ENCODE measurements around the gene NDUFB8.

DNA sequence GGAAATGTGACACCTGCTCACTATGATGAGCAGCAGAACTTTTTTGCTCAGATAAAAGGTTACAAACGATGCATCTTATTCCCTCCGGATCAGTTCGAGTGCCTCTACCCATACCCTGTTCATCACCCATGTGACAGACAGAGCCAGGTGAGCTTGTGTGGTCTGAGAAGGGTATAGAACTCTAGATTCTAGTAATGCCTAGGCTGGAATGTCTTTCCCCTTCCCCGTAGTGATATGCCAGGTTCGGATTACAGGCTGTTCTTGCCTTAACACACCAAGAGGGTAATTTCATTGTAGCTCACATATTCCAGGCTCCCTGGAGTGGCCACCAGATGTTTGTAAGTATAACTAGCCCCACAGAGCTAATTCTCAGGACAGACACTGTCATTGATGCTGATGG lies 15.3 kb upstream of the NDUFB8 start:
- TF ChIP-seq POLR2AphosphoS5 (IDR thresholded peaks at IDR 0.05; ENCODE audit: low read depth, low read length), result no peak
- no peak for TF ChIP-seq POLR2A (IDR thresholded peaks at IDR 0.05; ENCODE audit: low read depth, low read length)
- TF ChIP-seq TAF1 (IDR thresholded peaks at IDR 0.05; ENCODE audit: borderline replicate concordance, low read depth, low read length), result no peak

All from GM12892 (cell line).